HG02981 (cell line): ENCODE measurements around the gene KRT4.

Experiments used
- ATAC-seq: cut with Tn5 transposase; IDR thresholded peaks from one replicate; pipeline ENCODE4 v1.9.1; 2021; ENCODE audit warnings: mild to moderate bottlenecking, moderate library complexity; ENCODE audit not compliant: unreplicated experiment

Gene KRT4

DNA sequence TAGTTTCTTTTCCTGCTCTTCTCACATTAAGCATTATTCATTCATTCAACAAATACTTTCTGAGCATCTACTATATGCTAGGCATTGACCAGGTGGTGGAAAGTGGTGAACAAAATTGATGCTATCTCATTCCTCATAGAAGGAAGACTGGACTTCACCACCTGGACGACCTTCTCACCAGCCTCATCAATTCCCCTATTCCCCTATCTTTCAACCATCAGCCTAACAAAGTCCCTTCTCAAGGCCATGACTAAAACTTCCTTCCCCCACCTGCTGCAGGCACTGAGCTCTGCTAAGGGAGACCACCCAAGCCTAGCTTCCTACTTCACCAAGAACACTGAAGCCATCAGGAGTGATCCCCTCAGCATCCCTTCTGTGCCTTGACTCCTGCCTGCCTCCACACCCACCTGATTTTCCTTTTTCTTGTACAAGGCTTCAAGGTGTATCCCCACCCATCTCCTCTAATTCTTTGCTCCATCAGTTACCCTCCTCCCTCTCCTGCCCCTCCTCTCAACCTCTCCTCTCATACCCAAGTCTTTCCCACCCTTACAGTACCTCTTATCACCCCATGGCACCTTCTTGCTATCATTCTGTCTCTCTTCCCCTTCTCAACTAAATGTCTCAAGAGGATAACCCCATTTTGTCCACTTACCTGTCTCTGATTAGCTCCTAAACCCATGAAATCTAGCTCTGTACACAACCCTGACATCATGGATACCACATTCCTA, 56.3 kb downstream of the KRT4 start:
- ATAC-seq, result no peak
